K562 (cell line): ENCODE data around the gene FBXO15. TPM values are rescaled to one million over a fixed set of nuclear protein-coding genes. Genes with fewer than 3 reads are reported as not detected.

ENCODE experiments used
- CEBPB ChIP-seq: fragments of 450-650 bp; IDR thresholded peaks from 2 replicates; pipeline ENCODE4 v1.6.1; 2016; ENCODE audit warnings: missing genetic modification characterization, missing compliant biosample characterization
- CHD2 ChIP-seq: IDR thresholded peaks from 2 replicates; pipeline ENCODE4 v1.6.1; 2011; ENCODE audit warnings: low read depth, low read length
- CSDE1 ChIP-seq, 2 experiments: fragments of 450-650 bp; IDR thresholded peaks; 2 replicates each; pipeline ENCODE4 v1.6.1; 2016; ENCODE audit warnings: mild to moderate bottlenecking in 1 of 2
- EGR1 ChIP-seq: fragments of 450-650 bp; conservative IDR thresholded peaks from 2 replicates; pipeline ENCODE4 v1.6.1; 2017; ENCODE audit warnings: mild to moderate bottlenecking
- FOXJ2 ChIP-seq: fragments of 200-800 bp; sonication (Bioruptor generic); IDR thresholded peaks from 2 replicates; pipeline ENCODE4 v1.6.1; 2016; ENCODE audit warnings: missing genetic modification characterization, missing compliant biosample characterization
- HDAC1 ChIP-seq, 2 experiments: fragments of 450-650 bp; IDR thresholded peaks; 2 replicates each; pipeline ENCODE4 v1.6.1; 2016 to 2017; ENCODE audit warnings: inconsistent platforms in 1 of 2, mild to moderate bottlenecking in 1 of 2, moderate library complexity in 1 of 2
- MCM2 ChIP-seq: fragments of 450-650 bp; IDR thresholded peaks from 2 replicates; pipeline ENCODE4 v1.6.1; 2017; ENCODE audit warnings: low read depth, mild to moderate bottlenecking
- MTA2 ChIP-seq: fragments of 450-650 bp; IDR thresholded peaks from 2 replicates; pipeline ENCODE4 v1.6.1; 2016; ENCODE audit warnings: low read depth
- NCOR1 ChIP-seq: fragments of 450-650 bp; IDR thresholded peaks from 2 replicates; pipeline ENCODE4 v1.6.1; 2016; ENCODE audit warnings: mild to moderate bottlenecking, moderate library complexity
- POLR3A ChIP-seq: IDR thresholded peaks from 2 replicates; pipeline ENCODE4 v1.6.1; 2011; ENCODE audit warnings: borderline replicate concordance, mild to moderate bottlenecking, moderate library complexity; ENCODE audit not compliant: insufficient read length, insufficient read depth; ENCODE audit errors: extremely low read depth
- SAP30 ChIP-seq: fragments of 200-600 bp; sonication (generic); IDR thresholded peaks from 2 replicates; pipeline ENCODE4 v1.6.1; 2012; ENCODE audit warnings: borderline replicate concordance, low read depth, mild to moderate bottlenecking, moderate library complexity, low read length, control low read depth, inconsistent platforms; ENCODE audit not compliant: insufficient read depth, poor library complexity, severe bottlenecking
- TAF15 ChIP-seq: fragments of 200-400 bp; formaldehyde crosslinking; IDR thresholded peaks from 2 replicates; pipeline ENCODE4 v1.6.1; 2017; ENCODE audit warnings: mild to moderate bottlenecking, low read depth, low read length, moderate library complexity
- ZKSCAN8 ChIP-seq: fragments of 200-800 bp; sonication (Bioruptor generic); IDR thresholded peaks from 2 replicates; pipeline ENCODE4 v1.6.1; 2016; ENCODE audit warnings: missing genetic modification characterization, missing compliant biosample characterization
- ZNF174 ChIP-seq: fragments of 250-450 bp; sonication (Bioruptor Pico); IDR thresholded peaks from 2 replicates; pipeline ENCODE4 v1.4.0; 2020; ENCODE audit warnings: mild to moderate bottlenecking
- ZNF175 ChIP-seq: fragments of 200-800 bp; sonication (Bioruptor generic); IDR thresholded peaks from 2 replicates; pipeline ENCODE4 v1.6.1; 2016; ENCODE audit warnings: low read depth, mild to moderate bottlenecking, missing genetic modification characterization, missing compliant biosample characterization
- ZNF224 ChIP-seq: sonication (generic); formaldehyde crosslinking; IDR thresholded peaks from 2 replicates; pipeline ENCODE4 v1.8.0; 2022; ENCODE audit warnings: mild to moderate bottlenecking, missing genetic modification reagents
- ZNF444 ChIP-seq: fragments of 250-450 bp; sonication (Bioruptor Pico); IDR thresholded peaks from 2 replicates; pipeline ENCODE4 v1.4.0; 2020; ENCODE audit warnings: mild to moderate bottlenecking, moderate library complexity
- ZNF57 ChIP-seq: fragments of 450-650 bp; formaldehyde crosslinking; IDR thresholded peaks from 2 replicates; pipeline ENCODE4 v1.4.0; 2020; ENCODE audit warnings: mild to moderate bottlenecking, moderate library complexity
- ZZZ3 ChIP-seq: fragments of 450-650 bp; IDR thresholded peaks from 2 replicates; pipeline ENCODE4 v1.6.1; 2016; ENCODE audit warnings: antibody characterized with exemption, mild to moderate bottlenecking, moderate library complexity
- polyA plus RNA-seq, 8 experiments: library from polyadenylated mRNA; depleted of rRNA in 4 of 8; stranded (reverse) in 5 of 8; unstranded in 3 of 8; fragments of >200 nt; fragmentation: Nextera tagmentation in 2 of 8; fragmentation: Illumina TruSeq in 1 of 8; extraction: Ambion mirVana in 2 of 8; extraction: Trizol in 1 of 8; gene quantifications; 2 replicates each; pipeline versions ENCODE4 v1.2.1 to v1.2.3, GENCODE V29; 2011 to 2014; ENCODE audit warnings: inconsistent platforms in 1 of 8, missing spikeins in 1 of 8
- total RNA-seq, 7 experiments: library from RNA; depleted of rRNA in 6 of 7; stranded (reverse); fragments of >200 nt in 6 of 7; fragmentation: Illumina TruSeq in 2 of 7; extraction: Trizol in 2 of 7; gene quantifications; 2 replicates each; pipeline versions ENCODE4 v1.2.1 to v1.2.3, GENCODE V29; 2011 to 2021; ENCODE audit warnings: low replicate concordance in 1 of 7
- TF ChIP-seq, protein P1 (sequence below): fragments of 200-400 bp; formaldehyde crosslinking; IDR thresholded peaks from 2 replicates; pipeline ENCODE4 v1.6.1; 2017; ENCODE audit warnings: mild to moderate bottlenecking, low read depth, low read length, moderate library complexity
- TF ChIP-seq, protein P2 (sequence below): fragments of 250-450 bp; sonication (Bioruptor Pico); IDR thresholded peaks from 2 replicates; pipeline ENCODE4 v1.5.0; 2021
- TF ChIP-seq, protein P3 (sequence below): IDR thresholded peaks from 2 replicates; pipeline ENCODE4 v1.6.1; 2016; ENCODE audit warnings: missing genetic modification characterization, missing compliant biosample characterization
- TF ChIP-seq, protein P4 (sequence below): fragments of 200-800 bp; sonication (Bioruptor generic); IDR thresholded peaks from 2 replicates; pipeline ENCODE4 v1.6.1; 2017; ENCODE audit warnings: missing genetic modification characterization, missing compliant biosample characterization

The FBXO15 gene
- total and polyA plus RNA-seq, 9 of the 15 experiments (the other 6 are each of a cell fraction or from before 2014, with no cell fraction given), result 0.07 to 0.43 (median 0.27) TPM; not detected in 1

DNA sequence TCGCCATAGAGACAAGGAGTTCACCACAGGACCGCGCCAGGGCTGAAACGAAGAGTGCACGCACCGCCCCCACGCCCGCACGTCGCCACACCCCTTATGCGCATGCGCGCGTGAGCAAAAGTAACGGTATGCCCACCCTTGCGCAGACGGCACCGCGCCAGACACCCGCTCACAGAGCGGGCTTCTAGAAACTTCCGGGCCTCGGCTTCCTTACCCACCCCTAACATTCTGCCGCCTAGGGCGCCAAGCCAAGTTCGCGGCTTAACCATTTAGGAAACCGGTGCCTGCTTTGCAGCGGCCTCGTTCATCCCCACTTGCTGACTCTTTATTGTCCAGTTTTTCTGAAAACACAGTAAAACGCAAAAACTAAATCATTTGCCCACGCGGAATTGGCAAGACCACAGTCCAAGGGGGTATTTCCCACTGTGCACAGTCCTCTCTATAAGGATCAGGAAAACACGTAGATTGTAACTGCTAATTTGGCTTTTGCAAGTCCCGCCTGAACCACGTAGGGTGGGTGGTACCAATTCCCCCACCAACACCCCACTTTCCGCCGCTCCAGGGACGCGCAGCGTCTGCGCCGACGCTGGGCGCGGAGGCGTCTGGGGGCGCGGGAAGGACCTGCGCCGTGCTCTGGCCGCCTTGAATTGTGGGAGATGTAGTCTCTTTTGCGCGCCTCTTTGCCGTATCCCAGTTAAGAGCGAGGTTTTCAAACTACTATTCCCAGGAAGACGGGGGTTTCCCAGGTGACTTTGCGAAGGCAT is at the start of gene FBXO15, which contains the start of gene TIMM21 (continued):
- TF ChIP-seq, protein P1, sequence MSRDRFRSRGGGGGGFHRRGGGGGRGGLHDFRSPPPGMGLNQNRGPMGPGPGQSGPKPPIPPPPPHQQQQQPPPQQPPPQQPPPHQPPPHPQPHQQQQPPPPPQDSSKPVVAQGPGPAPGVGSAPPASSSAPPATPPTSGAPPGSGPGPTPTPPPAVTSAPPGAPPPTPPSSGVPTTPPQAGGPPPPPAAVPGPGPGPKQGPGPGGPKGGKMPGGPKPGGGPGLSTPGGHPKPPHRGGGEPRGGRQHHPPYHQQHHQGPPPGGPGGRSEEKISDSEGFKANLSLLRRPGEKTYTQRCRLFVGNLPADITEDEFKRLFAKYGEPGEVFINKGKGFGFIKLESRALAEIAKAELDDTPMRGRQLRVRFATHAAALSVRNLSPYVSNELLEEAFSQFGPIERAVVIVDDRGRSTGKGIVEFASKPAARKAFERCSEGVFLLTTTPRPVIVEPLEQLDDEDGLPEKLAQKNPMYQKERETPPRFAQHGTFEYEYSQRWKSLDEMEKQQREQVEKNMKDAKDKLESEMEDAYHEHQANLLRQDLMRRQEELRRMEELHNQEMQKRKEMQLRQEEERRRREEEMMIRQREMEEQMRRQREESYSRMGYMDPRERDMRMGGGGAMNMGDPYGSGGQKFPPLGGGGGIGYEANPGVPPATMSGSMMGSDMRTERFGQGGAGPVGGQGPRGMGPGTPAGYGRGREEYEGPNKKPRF, result no peak
- TF ChIP-seq ZKSCAN8 (CRISPR knock-in tag) (no peak), CEBPB (tag) (no peak), FOXJ2 (peak; percentile 48; the same call in 1 of the 2 replicates), SAP30 (no peak), ZNF224 (no peak), MTA2 (no peak), ZNF57 (no peak), CSDE1 (IDR thresholded peaks at IDR 0.05) (no peak), TAF15 (no peak), ZNF444 (CRISPR knock-in tag) (no peak), MCM2 (no peak), EGR1 (peak; percentile 94), NCOR1 (0 out of 2 replicates have a peak, but pooled peaks have one; percentile 8), CHD2 (no peak), ZNF175 (peak; percentile 49; the same call in 1 of the 2 replicates), HDAC1 (IDR thresholded peaks at IDR 0.05) (no peak), ZNF174 (CRISPR knock-in tag) (no peak), ZZZ3 (peak; percentile 48; the same call in 1 of the 2 replicates), POLR3A (no peak)
- TF ChIP-seq, protein P2, sequence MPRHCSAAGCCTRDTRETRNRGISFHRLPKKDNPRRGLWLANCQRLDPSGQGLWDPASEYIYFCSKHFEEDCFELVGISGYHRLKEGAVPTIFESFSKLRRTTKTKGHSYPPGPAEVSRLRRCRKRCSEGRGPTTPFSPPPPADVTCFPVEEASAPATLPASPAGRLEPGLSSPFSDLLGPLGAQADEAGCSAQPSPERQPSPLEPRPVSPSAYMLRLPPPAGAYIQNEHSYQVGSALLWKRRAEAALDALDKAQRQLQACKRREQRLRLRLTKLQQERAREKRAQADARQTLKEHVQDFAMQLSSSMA, result no peak
- TF ChIP-seq, protein P3, sequence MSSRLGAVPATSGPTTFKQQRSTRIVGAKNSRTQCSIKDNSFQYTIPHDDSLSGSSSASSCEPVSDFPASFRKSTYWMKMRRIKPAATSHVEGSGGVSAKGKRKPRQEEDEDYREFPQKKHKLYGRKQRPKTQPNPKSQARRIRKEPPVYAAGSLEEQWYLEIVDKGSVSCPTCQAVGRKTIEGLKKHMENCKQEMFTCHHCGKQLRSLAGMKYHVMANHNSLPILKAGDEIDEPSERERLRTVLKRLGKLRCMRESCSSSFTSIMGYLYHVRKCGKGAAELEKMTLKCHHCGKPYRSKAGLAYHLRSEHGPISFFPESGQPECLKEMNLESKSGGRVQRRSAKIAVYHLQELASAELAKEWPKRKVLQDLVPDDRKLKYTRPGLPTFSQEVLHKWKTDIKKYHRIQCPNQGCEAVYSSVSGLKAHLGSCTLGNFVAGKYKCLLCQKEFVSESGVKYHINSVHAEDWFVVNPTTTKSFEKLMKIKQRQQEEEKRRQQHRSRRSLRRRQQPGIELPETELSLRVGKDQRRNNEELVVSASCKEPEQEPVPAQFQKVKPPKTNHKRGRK (tag), result no peak
- TF ChIP-seq, protein P4, sequence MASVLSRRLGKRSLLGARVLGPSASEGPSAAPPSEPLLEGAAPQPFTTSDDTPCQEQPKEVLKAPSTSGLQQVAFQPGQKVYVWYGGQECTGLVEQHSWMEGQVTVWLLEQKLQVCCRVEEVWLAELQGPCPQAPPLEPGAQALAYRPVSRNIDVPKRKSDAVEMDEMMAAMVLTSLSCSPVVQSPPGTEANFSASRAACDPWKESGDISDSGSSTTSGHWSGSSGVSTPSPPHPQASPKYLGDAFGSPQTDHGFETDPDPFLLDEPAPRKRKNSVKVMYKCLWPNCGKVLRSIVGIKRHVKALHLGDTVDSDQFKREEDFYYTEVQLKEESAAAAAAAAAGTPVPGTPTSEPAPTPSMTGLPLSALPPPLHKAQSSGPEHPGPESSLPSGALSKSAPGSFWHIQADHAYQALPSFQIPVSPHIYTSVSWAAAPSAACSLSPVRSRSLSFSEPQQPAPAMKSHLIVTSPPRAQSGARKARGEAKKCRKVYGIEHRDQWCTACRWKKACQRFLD, result peak; percentile 86
